CD14-positive monocyte (primary cell): ENCODE results near the gene GPR173. TPM values are rescaled to one million over a fixed set of nuclear protein-coding genes. Genes with fewer than 3 reads are reported as not detected.

Experiments used
- DNase-seq, 3 donors: peaks; one replicate each; pipeline ENCODE4 v3.0.0-alpha.2; 2011 to 2022
- H2AFZ ChIP-seq: 2 replicates; pipeline ENCODE4 v1.6.0; 2012; ENCODE audit warnings: mild to moderate bottlenecking, low read depth, low read length, inconsistent platforms; ENCODE audit not compliant: insufficient read depth, poor library complexity, severe bottlenecking
- H3K27ac ChIP-seq, 2 donors: 1 replicate in 1 of 2; 2 replicates in 1 of 2; pipeline ENCODE4 v1.5.1; 2012 to 2013; ENCODE audit warnings: low read length in 2 of 2, control low read depth in 1 of 2, inconsistent platforms in 1 of 2, low read depth in 1 of 2, mild to moderate bottlenecking in 1 of 2
- H3K27me3 ChIP-seq, 2 donors: one replicate each; pipeline versions ENCODE4 v1.6.0 to v1.6.1; 2011 to 2013; ENCODE audit warnings: low read length in 2 of 2; ENCODE audit not compliant: control insufficient read depth in 2 of 2, insufficient read depth in 2 of 2
- H3K36me3 ChIP-seq, 2 donors: replicated peaks in 1 of 2; 1 replicate in 1 of 2; 2 replicates in 1 of 2; pipeline versions ENCODE4 v1.5.1 to v1.6.1; 2012 to 2013; ENCODE audit warnings: low read length in 2 of 2, control low read depth in 1 of 2, inconsistent platforms in 1 of 2, mild to moderate bottlenecking in 1 of 2; ENCODE audit not compliant: insufficient read depth in 2 of 2, control insufficient read depth in 1 of 2
- H3K4me1 ChIP-seq, 2 donors: 1 replicate in 1 of 2; 2 replicates in 1 of 2; pipeline versions ENCODE4 v1.5.1 to v1.6.1; 2012 to 2013; ENCODE audit warnings: low read length in 2 of 2, control low read depth in 1 of 2, inconsistent platforms in 1 of 2, mild to moderate bottlenecking in 1 of 2, moderate library complexity in 1 of 2; ENCODE audit not compliant: insufficient read depth in 2 of 2, control insufficient read depth in 1 of 2
- H3K4me2 ChIP-seq: replicated peaks from 2 replicates; pipeline ENCODE3; 2012; ENCODE audit warnings: low read length, moderate library complexity, mild to moderate bottlenecking; ENCODE audit not compliant: poor library complexity, severe bottlenecking; ENCODE audit errors: extremely low read depth
- H3K4me3 ChIP-seq, 3 experiments: fragments of 200-600 bp in 1 of 3; sonication (generic) in 1 of 3; replicated peaks in 1 of 3; 1 replicate in 2 of 3; 2 replicates in 1 of 3; pipeline ENCODE4 v1.5.1; 2011 to 2013; ENCODE audit warnings: low read length in 3 of 3, mild to moderate bottlenecking in 3 of 3, control low read depth in 2 of 3, low read depth in 2 of 3, inconsistent platforms in 1 of 3, moderate library complexity in 1 of 3
- H3K79me2 ChIP-seq: 2 replicates; pipeline ENCODE4 v1.6.0; 2012; ENCODE audit warnings: mild to moderate bottlenecking, control low read depth, inconsistent platforms, low read length, moderate library complexity; ENCODE audit not compliant: insufficient read depth
- H3K9ac ChIP-seq: 2 replicates; pipeline ENCODE4 v1.6.0; 2017; ENCODE audit warnings: low read length, mild to moderate bottlenecking; ENCODE audit not compliant: insufficient read depth, poor library complexity, severe bottlenecking
- H3K9me3 ChIP-seq, 2 donors: replicated peaks in 1 of 2; 1 replicate in 1 of 2; 2 replicates in 1 of 2; pipeline versions ENCODE4 v1.5.1 to v1.6.1; 2012 to 2013; ENCODE audit warnings: low read length in 2 of 2, control low read depth in 1 of 2; ENCODE audit not compliant: control insufficient read depth in 1 of 2, insufficient read depth in 1 of 2
- H4K20me1 ChIP-seq: 2 replicates; pipeline ENCODE4 v1.6.0; 2012; ENCODE audit warnings: mild to moderate bottlenecking, low read length, control low read depth, moderate library complexity; ENCODE audit not compliant: insufficient read depth
- H3K27ac Mint-ChIP-seq, 7 donors: one replicate each; pipeline ENCODE4 v1.8.0; 2020; ENCODE audit warnings: mild to moderate bottlenecking in 7 of 7, mixed read lengths in 7 of 7, moderate library complexity in 6 of 7, inconsistent platforms in 2 of 7
- H3K27me3 Mint-ChIP-seq, 3 donors: one replicate each; pipeline ENCODE4 v1.8.0; 2021 to 2022; ENCODE audit warnings: low read depth in 3 of 3, mild to moderate bottlenecking in 3 of 3, mixed read lengths in 3 of 3, moderate library complexity in 3 of 3, inconsistent platforms in 1 of 3
- H3K36me3 Mint-ChIP-seq, 2 donors: one replicate each; pipeline ENCODE4 v1.8.0; 2020; ENCODE audit warnings: mixed read lengths in 2 of 2, inconsistent platforms in 1 of 2, mild to moderate bottlenecking in 1 of 2
- H3K4me1 Mint-ChIP-seq: one replicate; pipeline ENCODE4 v1.8.0; 2020; ENCODE audit warnings: mild to moderate bottlenecking, mixed read lengths
- H3K4me3 Mint-ChIP-seq, 2 donors: one replicate each; pipeline ENCODE4 v1.8.0; 2020; ENCODE audit warnings: mild to moderate bottlenecking in 2 of 2, mixed read lengths in 2 of 2, moderate library complexity in 1 of 2
- H3K9me3 Mint-ChIP-seq, 7 donors: one replicate each; pipeline ENCODE4 v1.8.0; 2020 to 2022; ENCODE audit warnings: mixed read lengths in 7 of 7, mild to moderate bottlenecking in 6 of 7, moderate library complexity in 6 of 7, inconsistent platforms in 2 of 7
- WGBS: methylation state at CpG from one replicate; pipeline ENCODE4 v1.1.5; 2013; ENCODE audit warnings: missing lambda C conversion rate; ENCODE audit not compliant: insufficient coverage; 5-methylcytosine and 5-hydroxymethylcytosine counted together
- intact Hi-C, 2 donors: fragments of 100-400 bp; cut with micrococcal nuclease; formaldehyde crosslinking; loops; one replicate each; pipeline versions ENCODE4 v1.15.0 to v1.15.1; 2023
- polyA plus RNA-seq, 3 donors: library from polyadenylated mRNA; depleted of rRNA in 1 of 3; unstranded in 2 of 3; stranded (reverse) in 1 of 3; fragments of 300-500 nt in 2 of 3; fragments of >200 nt in 1 of 3; fragmentation: Illumina TruSeq in 2 of 3; gene quantifications; 1 replicate in 2 of 3; 2 replicates in 1 of 3; pipeline ENCODE4 v1.2.3, GENCODE V29; 2012 to 2021
- TF ChIP-seq, protein P1 (sequence below): fragments of 200-600 bp; IDR thresholded peaks from one replicate; pipeline ENCODE4 v1.8.0; 2022; ENCODE audit warnings: antibody characterized with exemption, mild to moderate bottlenecking

The GPR173 gene
- polyA plus RNA-seq, 3 donors = 0.43 TPM; not detected in 2

GRCh38 chrX:53089224-53089842 lies 40.7 kb downstream of the GPR173 start:
- H3K36me3 ChIP-seq = no peaks in the 10 kb centered on the region
- no peaks in the 10 kb centered on the region for H3K27me3 ChIP-seq
- Mint-ChIP-seq H3K36me3 (peaks cover 0 to 16% of the 10 kb centered on the region in 2 donors), H3K27ac (peak overlapping the region in 1 of 7 donors; percentile 37), H3K4me3 (peak overlapping the region; percentile 59 to 83), H3K4me1 (peaks cover 27% of the 10 kb centered on the region), H3K9me3 (peaks cover 0 to 6% (median 0%) of the 10 kb centered on the region in 7 donors), H3K27me3 (peaks cover 9 to 22% (median 12%) of the 10 kb centered on the region in 3 donors)
- WGBS = 50% methylated on average over 2 of the region's 11 CpGs
- H3K4me3 ChIP-seq = peak overlapping the region in 1 of 3 experiments; percentile 45
- H2AFZ ChIP-seq = no peak overlapping the region
- H3K9ac ChIP-seq = no peak overlapping the region
- intact Hi-C loops = no loop called here
- no peak overlapping the region for H3K27ac ChIP-seq
- peak overlapping the region; percentile 47 for H3K4me2 ChIP-seq
- H4K20me1 ChIP-seq = no peaks in the 10 kb centered on the region
- DNase-seq = peak in 2 of 3 donors; percentile 30 to 55
- TF ChIP-seq, protein P1, sequence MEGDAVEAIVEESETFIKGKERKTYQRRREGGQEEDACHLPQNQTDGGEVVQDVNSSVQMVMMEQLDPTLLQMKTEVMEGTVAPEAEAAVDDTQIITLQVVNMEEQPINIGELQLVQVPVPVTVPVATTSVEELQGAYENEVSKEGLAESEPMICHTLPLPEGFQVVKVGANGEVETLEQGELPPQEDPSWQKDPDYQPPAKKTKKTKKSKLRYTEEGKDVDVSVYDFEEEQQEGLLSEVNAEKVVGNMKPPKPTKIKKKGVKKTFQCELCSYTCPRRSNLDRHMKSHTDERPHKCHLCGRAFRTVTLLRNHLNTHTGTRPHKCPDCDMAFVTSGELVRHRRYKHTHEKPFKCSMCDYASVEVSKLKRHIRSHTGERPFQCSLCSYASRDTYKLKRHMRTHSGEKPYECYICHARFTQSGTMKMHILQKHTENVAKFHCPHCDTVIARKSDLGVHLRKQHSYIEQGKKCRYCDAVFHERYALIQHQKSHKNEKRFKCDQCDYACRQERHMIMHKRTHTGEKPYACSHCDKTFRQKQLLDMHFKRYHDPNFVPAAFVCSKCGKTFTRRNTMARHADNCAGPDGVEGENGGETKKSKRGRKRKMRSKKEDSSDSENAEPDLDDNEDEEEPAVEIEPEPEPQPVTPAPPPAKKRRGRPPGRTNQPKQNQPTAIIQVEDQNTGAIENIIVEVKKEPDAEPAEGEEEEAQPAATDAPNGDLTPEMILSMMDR = peak; percentile 74
- peaks cover 24 to 30% of the 10 kb centered on the region in 2 donors for H3K4me1 ChIP-seq
- no peaks in the 10 kb centered on the region for H3K9me3 ChIP-seq
- H3K79me2 ChIP-seq = no peaks in the 10 kb centered on the region

DNA sequence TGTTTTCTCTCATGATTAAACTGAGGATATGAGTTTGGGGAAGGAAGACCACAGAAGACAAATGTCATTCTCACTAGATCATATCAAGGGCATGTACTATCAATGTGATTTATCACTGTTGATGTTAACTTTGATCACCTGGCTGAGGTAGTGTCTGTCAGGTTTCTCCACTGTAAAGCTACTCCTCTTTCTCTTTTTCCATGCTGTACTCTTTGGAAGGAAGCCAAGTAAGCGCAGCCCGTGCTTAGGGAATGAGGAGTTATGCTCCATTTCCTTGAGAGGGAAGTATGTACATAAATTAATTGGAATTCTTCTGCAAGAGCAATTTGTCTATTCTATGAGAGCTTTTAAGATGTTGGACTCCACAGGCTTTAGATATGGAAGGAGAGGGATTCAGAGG lies 41.3 kb downstream of the GPR173 start:
- Histone ChIP-seq H3K4me3 (no peak overlapping the region), H2AFZ (no peak overlapping the region), H4K20me1 (no peaks in the 10 kb centered on the region), H3K36me3 (no peaks in the 10 kb centered on the region), H3K9me3 (no peaks in the 10 kb centered on the region), H3K79me2 (no peaks in the 10 kb centered on the region), H3K27me3 (no peaks in the 10 kb centered on the region), H3K27ac (no peak overlapping the region), H3K4me2 (no peak overlapping the region), H3K9ac (no peak overlapping the region), H3K4me1 (peaks cover 28 to 35% of the 10 kb centered on the region in 2 donors)
- intact Hi-C loops = loop anchor here in 1 of 2 donors (10.0 kb wide), 1 partner anchor 135 kb away; the partner anchor contains the start of gene KDM5C
- Mint-ChIP-seq H3K9me3 (peaks cover 0 to 6% (median 1%) of the 10 kb centered on the region in 7 donors), H3K27ac (no peak overlapping the region), H3K36me3 (peaks cover 0 to 12% of the 10 kb centered on the region in 2 donors), H3K4me3 (no peak overlapping the region), H3K27me3 (peaks cover 9 to 24% (median 12%) of the 10 kb centered on the region in 3 donors), H3K4me1 (peaks cover 33% of the 10 kb centered on the region)
- no peak for DNase-seq
- TF ChIP-seq, protein P1 = no peak
- WGBS = no CpG with 5 or more reads among the region's 2 CpGs
